Measurements from ENCODE around the gene ID3. TPM values are rescaled to one million over a fixed set of nuclear protein-coding genes. Genes with fewer than 3 reads are reported as not detected.

The ID3 gene
- total and polyA plus RNA-seq, 2 of the 8 experiments (the other 6 are each of a cell fraction or from before 2014, with no cell fraction given): 240 to 304 TPM

- Histone ChIP-seq H3K36me3 (ENCODE audit: control insufficient read depth in 2 of 4, insufficient read depth in 4 of 4, low read length in 3 of 4) (peaks cover 0 to 19% (median 0%) of the 10 kb centered on the region in 4 experiments; a peak in 5 of 8 replicates), H3K14ac (ENCODE audit: insufficient read length) (no peak overlapping the region), H4K5ac (ENCODE audit: insufficient read length, low read depth, low read length) (peak overlapping the region; percentile 59), H3K79me2 (ENCODE audit: control insufficient read depth in 1 of 2, insufficient read depth in 2 of 2, low read length in 2 of 2) (peaks cover 4 to 20% of the 10 kb centered on the region in 2 experiments), H2BK5ac (ENCODE audit: low read depth, low read length) (peak overlapping the region; percentile 96), H3K79me1 (ENCODE audit: low read depth, low read length) (no peaks in the 10 kb centered on the region; the same call in 1 of the 2 replicates), H3K4me3 (ENCODE audit: extremely low read depth in 1 of 4, insufficient read depth in 2 of 4, low read depth in 3 of 4, low read length in 4 of 4) (peak overlapping the region; percentile 34 to 93 (median 56)), H3K27me3 (replicated peaks in 1 of 4; ENCODE audit: control insufficient read depth in 3 of 4, extremely low read depth in 1 of 4, insufficient read depth in 3 of 4, low read length in 3 of 4) (peaks cover 0 to 6% (median 1%) of the 10 kb centered on the region in 4 experiments; a peak in 3 of 7 replicates), H2AK5ac (ENCODE audit: low read depth, low read length) (peak overlapping the region; percentile 99), H3K27ac (ENCODE audit: low read depth, low read length) (peak overlapping the region; percentile 80), H3K56ac (replicated peaks; ENCODE audit: insufficient read length, low read depth, low read length) (peak overlapping the region; percentile 81), H2BK15ac (ENCODE audit: low read length) (no peak overlapping the region), H4K91ac (replicated peaks; ENCODE audit: insufficient read length, low read length) (peak overlapping the region; percentile 95), H3K23me2 (ENCODE audit: low read depth, low read length) (peaks cover 26% of the 10 kb centered on the region), H2AFZ (ENCODE audit: low read length) (no peak overlapping the region), H4K8ac (ENCODE audit: extremely low read depth, insufficient read depth, low read length) (peak overlapping the region; percentile 93), H2BK120ac (replicated peaks; ENCODE audit: low read depth, low read length) (peak overlapping the region; percentile 76), H2BK20ac (ENCODE audit: low read length) (peak overlapping the region; percentile 87; the same call in 1 of the 2 replicates), H3K4me2 (ENCODE audit: insufficient read depth in 1 of 2, low read depth in 2 of 2, low read length in 2 of 2) (peak overlapping the region; percentile 95 to 98), H3K4me1 (replicated peaks in 1 of 4; ENCODE audit: control insufficient read depth in 3 of 4, insufficient read depth in 4 of 4, low read length in 3 of 4) (peaks cover 20 to 36% (median 22%) of the 10 kb centered on the region in 4 experiments), H3K4ac (replicated peaks; ENCODE audit: insufficient read length, low read depth, low read length) (peak overlapping the region; percentile 96), H4K20me1 (replicated peaks in 1 of 2; ENCODE audit: control insufficient read depth in 1 of 2, insufficient read depth in 2 of 2, low read length in 2 of 2) (peaks cover 5 to 13% of the 10 kb centered on the region in 2 experiments), H2BK12ac (ENCODE audit: low read depth, low read length) (peak overlapping the region; percentile 96), H3K9me3 (ENCODE audit: insufficient read depth in 2 of 2, low read depth in 1 of 2, low read length in 1 of 2) (no peaks in the 10 kb centered on the region), H3K23ac (ENCODE audit: insufficient read length) (no peak overlapping the region), H3K18ac (ENCODE audit: extremely low read depth, low read length) (peak overlapping the region; percentile 97), H3K9ac (replicated peaks in 1 of 4; ENCODE audit: extremely low read depth in 1 of 4, low read depth in 3 of 4, low read length in 3 of 4) (peak overlapping the region; percentile 58 to 78 (median 74))
- ChIA-PET CTCF (ENCODE audit: partially characterized antibody) (interaction anchor here (0.6 to 21.9 kb wide), 17 partner anchors 10 to 256 kb away, joined by 3 to 706 read pairs (median 5); partner anchors contain the start of gene ASAP3), POLR2A (ENCODE audit: partially characterized antibody) (interaction anchor here (0.6 to 20.4 kb wide), 17 partner anchors 8 to 245 kb away, joined by 3 to 547 read pairs (median 10); partner anchors contain the start of genes ASAP3, ELOA and RPL11)
- no peak for FAIRE-seq
- WGBS, 2 experiments (ENCODE audit: extremely low coverage in 1 of 2, insufficient coverage in 1 of 2, insufficient read length in 1 of 2, insufficient replicate concordance in 2 of 2, low coverage in 1 of 2, low lambda C conversion rate in 2 of 2, missing lambda C conversion rate in 1 of 2): 1% methylated on average over 37 of the region's 81 CpGs; no CpG with 5 or more reads in 1 of the 2 experiments
- peak in 1 of 2 experiments; percentile 87 for DNase-seq (ENCODE audit: low read depth in 1 of 2, low spot score in 2 of 2)
- TF ChIP-seq EGR1 (IDR thresholded peaks at IDR 0.05; ENCODE audit: borderline replicate concordance, low read depth, low read length): no peak
- no peak for TF ChIP-seq SP4 (IDR thresholded peaks at IDR 0.05; ENCODE audit: low read length)
- TF ChIP-seq RAD21 (IDR thresholded peaks at IDR 0.05 in 1 of 2, conservative IDR thresholded peaks at IDR 0.05 in 1 of 2; ENCODE audit: low read depth in 2 of 2, low read length in 2 of 2): 0 out of 4 replicates have a peak, but pooled peaks of 1 of the 2 experiments have one; percentile 1
- TF ChIP-seq KDM4A (IDR thresholded peaks at IDR 0.05; ENCODE audit: low read depth, low read length, severe bottlenecking): no peak
- TF ChIP-seq TAF7 (optimal IDR thresholded peaks at IDR 0.05; ENCODE audit: borderline replicate concordance, low read depth, low read length): peak; percentile 49
- no peak for TF ChIP-seq CEBPB (IDR thresholded peaks at IDR 0.05; ENCODE audit: low read depth, low read length)
- peak; percentile 13; the same call in 1 of the 2 replicates for TF ChIP-seq SP1 (IDR thresholded peaks at IDR 0.05; ENCODE audit: low read depth, low read length)
- no peak for TF ChIP-seq SAP30 (IDR thresholded peaks at IDR 0.05; ENCODE audit: insufficient read depth, insufficient replicate concordance, low read length)
Observed at GRCh38 chr1:23554481-23555269, 4.6 kb downstream of the ID3 start.

Measured in H1 (cell line).